WI38 (cell line): ENCODE measurements around the gene XYLT1.

ENCODE experiments used
- H3K4me3 ChIP-seq: 2 replicates; pipeline ENCODE4 v1.5.1; 2011; ENCODE audit warnings: low read depth, mild to moderate bottlenecking, control low read depth, low read length
- TF ChIP-seq, protein P1 (sequence below): IDR thresholded peaks from 2 replicates; pipeline ENCODE4 v1.5.1; 2012; ENCODE audit warnings: low read depth, mild to moderate bottlenecking, control low read depth, low read length

XYLT1 gene

GRCh38 chr16:17333229-17333628 lies 137.5 kb downstream of the XYLT1 start:
- no peak overlapping the region for H3K4me3 ChIP-seq
- TF ChIP-seq, protein P1, sequence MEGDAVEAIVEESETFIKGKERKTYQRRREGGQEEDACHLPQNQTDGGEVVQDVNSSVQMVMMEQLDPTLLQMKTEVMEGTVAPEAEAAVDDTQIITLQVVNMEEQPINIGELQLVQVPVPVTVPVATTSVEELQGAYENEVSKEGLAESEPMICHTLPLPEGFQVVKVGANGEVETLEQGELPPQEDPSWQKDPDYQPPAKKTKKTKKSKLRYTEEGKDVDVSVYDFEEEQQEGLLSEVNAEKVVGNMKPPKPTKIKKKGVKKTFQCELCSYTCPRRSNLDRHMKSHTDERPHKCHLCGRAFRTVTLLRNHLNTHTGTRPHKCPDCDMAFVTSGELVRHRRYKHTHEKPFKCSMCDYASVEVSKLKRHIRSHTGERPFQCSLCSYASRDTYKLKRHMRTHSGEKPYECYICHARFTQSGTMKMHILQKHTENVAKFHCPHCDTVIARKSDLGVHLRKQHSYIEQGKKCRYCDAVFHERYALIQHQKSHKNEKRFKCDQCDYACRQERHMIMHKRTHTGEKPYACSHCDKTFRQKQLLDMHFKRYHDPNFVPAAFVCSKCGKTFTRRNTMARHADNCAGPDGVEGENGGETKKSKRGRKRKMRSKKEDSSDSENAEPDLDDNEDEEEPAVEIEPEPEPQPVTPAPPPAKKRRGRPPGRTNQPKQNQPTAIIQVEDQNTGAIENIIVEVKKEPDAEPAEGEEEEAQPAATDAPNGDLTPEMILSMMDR, result no peak

DNA sequence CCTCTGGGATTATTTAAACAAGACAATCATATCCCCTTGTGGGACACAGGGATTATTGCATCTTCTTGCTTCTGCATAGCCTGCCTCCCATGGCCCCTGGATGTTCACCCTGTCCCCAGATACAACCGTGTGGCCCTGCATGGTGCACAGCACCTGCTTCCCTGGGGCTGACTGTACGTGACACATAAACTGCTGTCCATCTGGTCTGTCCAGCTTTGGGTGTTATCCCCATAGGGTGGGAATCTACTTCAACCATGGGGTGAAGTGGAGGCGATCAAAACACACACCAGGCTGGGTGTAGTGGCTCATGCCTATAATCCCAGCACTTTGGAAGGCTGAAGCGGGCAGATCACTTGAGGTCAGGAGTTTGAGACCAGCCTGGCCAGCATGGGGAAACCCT lies 138.8 kb downstream of the XYLT1 start:
- TF ChIP-seq, protein P1, result no peak
- no peak overlapping the region for H3K4me3 ChIP-seq

GRCh38 chr16:17331071-17331607 lies 139.6 kb downstream of the XYLT1 start:
- no peak overlapping the region for H3K4me3 ChIP-seq
- TF ChIP-seq, protein P1, result no peak

- TF ChIP-seq, protein P1, result no peak
- H3K4me3 ChIP-seq, result no peak overlapping the region
These were observed 140.7 kb downstream of the XYLT1 start for GRCh38 chr16:17330044-17330443.

DNA sequence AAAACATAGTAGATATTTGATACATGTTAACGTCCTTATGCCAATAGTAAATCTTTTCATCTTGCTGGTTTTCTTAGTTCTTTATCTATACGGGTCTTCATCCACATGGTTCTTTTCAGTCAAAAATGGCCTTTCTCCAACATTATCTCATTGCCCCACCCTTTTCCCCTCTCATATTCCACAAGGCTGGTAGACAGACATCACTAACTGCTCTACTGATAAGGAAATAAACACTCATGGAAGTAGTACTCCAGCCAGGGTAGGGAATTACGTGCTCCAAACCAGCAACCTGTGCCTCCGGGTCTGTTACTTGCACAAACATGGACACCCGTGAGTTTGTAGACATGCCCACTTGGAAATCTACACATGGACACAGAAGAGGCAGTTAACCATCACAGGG lies 141.4 kb downstream of the XYLT1 start:
- H3K4me3 ChIP-seq, result no peak overlapping the region
- TF ChIP-seq, protein P1, result no peak

- H3K4me3 ChIP-seq, result no peak overlapping the region
- TF ChIP-seq, protein P1, result no peak
These were observed 141.8 kb downstream of the XYLT1 start for GRCh38 chr16:17328932-17329331.

GRCh38 chr16:17327664-17328335 lies 143.0 kb downstream of the XYLT1 start:
- TF ChIP-seq, protein P1, result no peak
- no peak overlapping the region for H3K4me3 ChIP-seq
